Bronchial epithelial cell (primary cell): ENCODE results near the gene MIS18BP1. TPM values are rescaled to one million over a fixed set of nuclear protein-coding genes. Genes with fewer than 3 reads are reported as not detected.
"Not testable (repeated sequence)": the region's sequence is repeated elsewhere in the genome, so short reads cannot be mapped to it uniquely, and the experiment has no call there.

ENCODE experiments used
- DNase-seq: peaks from one replicate; pipeline ENCODE4 v3.0.0-alpha.2; 2010; ENCODE audit warnings: low read depth
- FAIRE-seq: peaks from 2 replicates; lab custom pipeline; 2011; peaks lifted over from hg19 to GRCh38; lab: Jason Lieb, UNC
- H3K27me3 ChIP-seq: 2 replicates; pipeline ENCODE4 v1.5.1; 2011; ENCODE audit warnings: low read length; ENCODE audit not compliant: control insufficient read depth, insufficient read depth
- H3K36me3 ChIP-seq: 2 replicates; pipeline ENCODE4 v1.5.1; 2011; ENCODE audit warnings: low read length; ENCODE audit not compliant: control insufficient read depth, insufficient read depth
- H3K4me3 ChIP-seq: 2 replicates; pipeline ENCODE4 v1.5.1; 2011; ENCODE audit warnings: mild to moderate bottlenecking, low read depth, low read length, control low read depth
- total RNA-seq: library from RNA; depleted of rRNA; stranded (reverse); fragments of >200 nt; gene quantifications from 2 replicates; pipeline ENCODE4 v1.2.1, GENCODE V29; 2014
- TF ChIP-seq, protein P1 (sequence below): IDR thresholded peaks from 2 replicates; pipeline ENCODE4 v1.5.1; 2011; ENCODE audit warnings: mild to moderate bottlenecking, moderate library complexity, low read length, control low read depth, inconsistent platforms; ENCODE audit not compliant: insufficient read depth, severe bottlenecking

Gene MIS18BP1
- total RNA-seq, 1 donor from 2014 or later: 9.2 TPM

GRCh38 chr14:45238988-45239387, 14.0 kb downstream of the MIS18BP1 start:
- no peak for DNase-seq
- TF ChIP-seq, protein P1, sequence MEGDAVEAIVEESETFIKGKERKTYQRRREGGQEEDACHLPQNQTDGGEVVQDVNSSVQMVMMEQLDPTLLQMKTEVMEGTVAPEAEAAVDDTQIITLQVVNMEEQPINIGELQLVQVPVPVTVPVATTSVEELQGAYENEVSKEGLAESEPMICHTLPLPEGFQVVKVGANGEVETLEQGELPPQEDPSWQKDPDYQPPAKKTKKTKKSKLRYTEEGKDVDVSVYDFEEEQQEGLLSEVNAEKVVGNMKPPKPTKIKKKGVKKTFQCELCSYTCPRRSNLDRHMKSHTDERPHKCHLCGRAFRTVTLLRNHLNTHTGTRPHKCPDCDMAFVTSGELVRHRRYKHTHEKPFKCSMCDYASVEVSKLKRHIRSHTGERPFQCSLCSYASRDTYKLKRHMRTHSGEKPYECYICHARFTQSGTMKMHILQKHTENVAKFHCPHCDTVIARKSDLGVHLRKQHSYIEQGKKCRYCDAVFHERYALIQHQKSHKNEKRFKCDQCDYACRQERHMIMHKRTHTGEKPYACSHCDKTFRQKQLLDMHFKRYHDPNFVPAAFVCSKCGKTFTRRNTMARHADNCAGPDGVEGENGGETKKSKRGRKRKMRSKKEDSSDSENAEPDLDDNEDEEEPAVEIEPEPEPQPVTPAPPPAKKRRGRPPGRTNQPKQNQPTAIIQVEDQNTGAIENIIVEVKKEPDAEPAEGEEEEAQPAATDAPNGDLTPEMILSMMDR: no peak
- Histone ChIP-seq H3K4me3 (no peak overlapping the region), H3K27me3 (no peaks in the 10 kb centered on the region), H3K36me3 (peaks cover 2% of the 10 kb centered on the region)
- FAIRE-seq: no peak

- DNase-seq: no peak
- FAIRE-seq: no peak
- no peaks in the 10 kb centered on the region for H3K27me3 ChIP-seq
- H3K4me3 ChIP-seq: no peak overlapping the region
- no peaks in the 10 kb centered on the region for H3K36me3 ChIP-seq
- TF ChIP-seq, protein P1: no peak
Measured at GRCh38 chr14:45227566-45227965, 25.4 kb downstream of the MIS18BP1 start.

GRCh38 chr14:45222485-45223262, 30.3 kb downstream of the MIS18BP1 start:
- TF ChIP-seq, protein P1: no peak
- peak; percentile 18 for FAIRE-seq
- H3K36me3 ChIP-seq: peaks cover 2% of the 10 kb centered on the region

DNA sequence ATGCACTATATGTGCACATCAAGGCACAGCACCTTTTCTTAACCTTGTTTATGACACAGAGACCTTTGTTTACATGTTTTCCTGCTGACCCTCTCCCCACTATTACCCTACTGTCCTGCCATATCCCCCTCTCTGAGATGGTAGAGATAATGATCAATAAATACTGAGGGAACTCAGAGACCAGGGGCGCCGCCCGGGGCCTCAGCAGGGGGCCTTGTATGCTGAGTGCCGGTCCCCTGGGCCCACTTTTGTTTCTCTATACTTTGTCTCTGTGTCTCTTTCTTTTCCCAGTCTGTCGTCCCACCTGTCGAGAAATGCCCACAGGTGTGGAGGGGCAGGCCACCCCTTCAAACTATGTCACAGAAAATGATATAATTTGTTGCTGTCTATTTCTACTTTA, 38.7 kb downstream of the MIS18BP1 start:
- not testable (repeated sequence) for H3K36me3 ChIP-seq, H3K27me3 ChIP-seq, DNase-seq, H3K4me3 ChIP-seq, FAIRE-seq

More at GRCh38 chr14:45222485-45223262, 30.3 kb downstream of the MIS18BP1 start:
- Histone ChIP-seq H3K27me3 (no peaks in the 10 kb centered on the region), H3K4me3 (no peak overlapping the region)
- DNase-seq: no peak

DNA sequence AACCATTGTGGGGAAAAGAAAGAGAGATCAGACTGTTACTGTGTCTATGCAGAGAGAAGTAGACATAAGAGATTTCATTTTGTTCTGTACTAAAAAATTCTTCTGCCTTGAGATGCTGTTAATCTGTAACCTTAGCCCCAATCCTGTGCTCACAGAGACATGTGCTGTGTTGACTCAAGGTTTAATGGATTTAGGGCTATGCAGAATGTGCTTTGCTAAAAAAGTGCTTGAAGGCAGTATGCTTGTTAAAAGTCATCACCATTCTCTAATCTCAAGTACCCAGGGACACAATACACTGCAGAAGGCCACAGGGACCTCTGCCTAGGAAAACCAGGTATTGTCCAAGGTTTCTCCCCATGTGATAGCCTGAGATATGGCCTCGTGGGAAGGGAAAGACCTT, 39.3 kb downstream of the MIS18BP1 start:
- H3K27me3 ChIP-seq, H3K4me3 ChIP-seq, FAIRE-seq, DNase-seq, H3K36me3 ChIP-seq: not testable (repeated sequence)

DNA sequence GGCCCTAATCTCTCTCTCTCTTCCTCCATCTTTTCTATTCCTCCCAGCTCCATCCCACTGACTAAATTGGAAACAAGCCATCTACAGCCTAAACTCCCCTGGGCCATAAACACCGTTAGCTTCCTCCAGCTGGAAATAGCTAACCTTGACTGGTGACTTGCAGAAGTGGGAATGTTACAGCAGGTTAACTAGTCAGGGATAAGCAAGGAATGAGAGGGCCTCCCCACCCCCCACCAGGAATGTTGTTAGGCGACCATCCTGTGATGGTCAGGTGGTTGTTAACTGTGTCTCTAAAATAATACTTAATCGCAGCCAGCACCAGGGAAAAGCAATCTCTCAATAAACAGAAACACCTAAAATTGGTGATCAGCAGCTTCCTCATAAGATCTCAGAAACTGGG, 40.8 kb downstream of the MIS18BP1 start:
- FAIRE-seq (no peak), DNase-seq (no peak)
- peaks cover 4% of the 10 kb centered on the region for H3K36me3 ChIP-seq
- TF ChIP-seq, protein P1: no peak
- H3K27me3 ChIP-seq: no peaks in the 10 kb centered on the region
- no peak overlapping the region for H3K4me3 ChIP-seq

GRCh38 chr14:45211295-45211694, 41.7 kb downstream of the MIS18BP1 start:
- Histone ChIP-seq H3K4me3 (no peak overlapping the region), H3K27me3 (no peaks in the 10 kb centered on the region), H3K36me3 (peaks cover 4% of the 10 kb centered on the region)
- TF ChIP-seq, protein P1: no peak
- no peak for DNase-seq
- FAIRE-seq: no peak
